UCSD-AML1 (cell line): ENCODE results near the gene MDM4.
A peak's percentile ranks its signal among the peaks of the same experiment; 100 is the strongest.
"Not testable (repeated sequence)": the region's sequence is repeated elsewhere in the genome, so short reads cannot be mapped to it uniquely, and the experiment has no call there.

ENCODE experiments used
- DNase-seq: peaks from one replicate; lab custom pipeline; 2025; ENCODE audit not compliant: unreplicated experiment; lab: John Stamatoyannopoulos, UW

MDM4 gene

DNA sequence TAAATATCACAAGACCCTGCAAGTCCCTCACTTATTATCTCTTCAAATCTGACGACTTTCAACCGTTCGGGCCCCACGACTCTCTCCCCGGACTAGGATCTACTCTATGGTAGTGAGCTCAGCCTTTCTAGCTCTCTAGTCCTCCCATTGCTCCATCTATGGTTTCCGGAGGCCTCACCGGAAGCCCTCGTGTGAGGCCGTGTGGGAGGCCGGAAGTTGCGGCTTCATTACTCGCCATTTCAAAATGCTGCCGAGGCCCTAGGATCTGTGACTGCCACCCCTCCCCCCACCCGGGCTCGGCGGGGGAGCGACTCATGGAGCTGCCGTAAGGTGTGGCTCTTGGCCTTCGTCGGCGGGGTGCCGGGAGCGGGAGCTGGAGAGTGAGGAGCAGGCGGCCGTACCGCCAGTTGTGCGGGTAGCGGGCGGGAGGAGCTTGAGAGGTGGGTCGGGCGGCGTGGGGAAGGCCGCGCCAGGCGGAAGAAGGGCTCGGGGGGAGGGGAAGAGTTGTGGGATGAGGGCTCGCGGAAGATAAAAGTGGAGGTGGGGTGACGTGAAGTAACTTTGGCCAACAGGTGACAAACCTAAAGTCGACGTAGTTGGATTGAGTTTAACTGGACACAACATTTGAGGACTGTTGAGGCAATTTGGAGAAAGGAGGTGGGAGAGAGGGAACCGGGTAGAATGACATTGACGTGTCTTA is at the start of gene MDM4:
MDM4 (plus strand) TSS at position 227 of the 700 bp plus-strand sequence. CDS start 9,113 bp downstream, outside the sequence.
- DNase-seq: peak; percentile 95

DNA sequence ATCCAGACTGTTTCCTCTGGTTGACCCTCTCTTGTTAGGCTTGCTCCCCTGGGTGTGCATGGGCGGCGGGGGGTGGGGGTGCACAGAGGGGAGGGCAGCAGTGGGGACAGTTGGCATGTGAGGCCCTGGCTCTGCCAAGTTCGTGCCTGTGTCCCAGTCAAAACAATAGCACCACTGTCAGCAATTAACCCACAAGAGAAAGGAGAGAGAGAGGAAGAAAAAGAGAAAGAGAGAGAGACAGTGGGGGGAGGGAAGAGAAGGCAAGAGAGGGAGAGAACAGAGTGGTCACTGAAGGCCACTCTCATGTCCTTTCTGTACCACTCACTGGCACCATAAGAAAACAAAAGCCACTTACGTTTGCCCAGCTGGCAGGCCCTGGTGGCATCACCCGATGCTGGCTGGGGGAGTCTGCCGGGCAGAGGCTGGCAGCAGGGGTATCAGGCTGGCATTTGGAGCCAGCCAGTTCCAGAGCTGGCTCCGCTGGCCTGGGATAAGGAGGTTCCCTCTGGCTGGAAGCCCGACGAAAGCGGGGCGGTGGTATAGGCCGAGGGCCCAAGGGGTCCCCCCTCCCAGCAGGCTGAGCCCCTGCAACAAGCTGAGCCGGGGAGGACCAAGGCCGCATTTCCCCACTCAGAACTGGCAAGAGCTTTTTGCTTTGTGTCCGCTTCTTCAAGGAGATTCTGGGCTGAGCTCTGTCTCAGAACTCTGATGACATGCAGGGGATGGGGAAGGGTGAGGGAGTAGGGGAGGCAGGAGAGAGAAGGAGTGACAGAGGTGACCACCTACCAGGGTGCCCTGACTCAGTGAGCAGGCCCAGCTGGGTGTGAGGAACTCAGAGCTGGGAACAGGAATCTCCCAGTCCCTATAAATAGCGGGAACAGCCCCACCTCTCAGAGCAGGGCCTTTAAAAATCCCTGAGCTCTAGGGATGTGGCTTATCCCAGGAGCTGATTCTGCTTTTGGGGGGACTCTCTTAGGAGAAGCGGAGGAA is 49.5 kb upstream of the MDM4 start:
- no peak for DNase-seq

GRCh38 chr1:204468206-204468605 is 48.0 kb upstream of the MDM4 start:
- DNase-seq: no peak

DNA sequence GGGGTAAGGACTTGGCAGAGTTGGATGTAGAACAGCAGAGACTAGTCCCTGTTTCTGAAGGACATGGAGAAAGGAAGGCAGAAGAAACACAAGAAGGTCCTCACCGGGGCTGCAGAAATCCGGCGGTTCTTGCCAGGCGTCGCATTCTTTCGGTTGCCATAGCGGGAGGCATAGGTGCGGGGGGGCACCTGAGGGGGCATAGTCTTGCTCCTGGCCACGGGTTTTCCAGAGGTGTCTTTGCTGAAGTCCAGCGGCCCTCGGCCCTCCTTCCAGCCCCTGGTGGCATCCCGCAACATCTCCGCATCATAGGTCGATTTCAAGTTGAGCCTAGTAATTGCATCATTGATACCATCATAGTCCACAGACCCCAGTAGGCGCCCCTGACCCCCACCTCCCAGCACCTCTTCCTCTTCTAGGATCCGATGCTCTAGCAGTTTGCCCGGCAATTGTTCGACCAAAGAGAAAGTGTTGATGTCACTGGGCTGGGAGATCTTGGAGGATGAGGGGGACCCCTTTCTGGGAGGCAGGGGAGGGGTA is 47.4 kb upstream of the MDM4 start:
- no peak for DNase-seq

DNA sequence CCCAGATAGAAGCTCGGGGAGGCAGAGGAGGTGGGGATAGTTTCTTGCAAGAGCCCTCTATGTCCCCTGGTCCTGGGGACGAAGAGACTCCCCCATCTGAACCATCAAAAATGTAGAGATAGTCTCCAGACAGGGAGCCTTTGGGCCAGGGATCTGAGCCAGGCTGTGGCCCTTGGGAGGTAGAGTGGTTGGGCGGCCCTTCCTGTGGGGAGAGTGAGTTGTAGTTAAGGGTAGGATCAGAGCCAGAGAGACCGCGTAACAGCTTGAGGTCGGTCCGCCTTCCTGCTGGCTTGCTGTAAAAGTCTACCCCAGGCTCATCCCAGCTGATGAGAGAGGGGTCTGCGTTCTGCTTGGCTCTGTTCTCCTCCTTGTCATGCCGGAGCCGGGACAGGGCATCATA is 46.9 kb upstream of the MDM4 start:
- DNase-seq: no peak

- DNase-seq: no peak
Measured at GRCh38 chr1:204471687-204472086, 44.5 kb upstream of the MDM4 start.

DNA sequence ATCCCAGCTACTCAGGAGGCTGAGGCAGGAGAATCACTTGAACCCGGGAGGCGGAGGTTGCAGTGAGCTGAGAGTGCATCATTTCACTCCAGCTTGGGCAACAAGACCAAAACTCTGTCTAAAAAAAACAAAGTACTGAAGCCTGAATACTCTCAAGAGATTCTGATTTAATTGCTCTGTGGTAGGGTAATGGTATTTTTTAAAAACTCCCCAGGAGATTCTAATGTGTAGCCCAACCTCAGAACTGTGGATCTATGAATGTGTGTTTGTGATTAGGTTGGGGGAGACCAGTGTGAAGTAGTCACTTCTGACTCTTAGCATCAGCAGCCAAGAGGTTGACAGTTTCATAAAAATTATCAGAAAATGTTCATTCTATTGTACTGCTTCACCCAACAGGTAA is 43.5 kb upstream of the MDM4 start:
- no peak for DNase-seq

DNA sequence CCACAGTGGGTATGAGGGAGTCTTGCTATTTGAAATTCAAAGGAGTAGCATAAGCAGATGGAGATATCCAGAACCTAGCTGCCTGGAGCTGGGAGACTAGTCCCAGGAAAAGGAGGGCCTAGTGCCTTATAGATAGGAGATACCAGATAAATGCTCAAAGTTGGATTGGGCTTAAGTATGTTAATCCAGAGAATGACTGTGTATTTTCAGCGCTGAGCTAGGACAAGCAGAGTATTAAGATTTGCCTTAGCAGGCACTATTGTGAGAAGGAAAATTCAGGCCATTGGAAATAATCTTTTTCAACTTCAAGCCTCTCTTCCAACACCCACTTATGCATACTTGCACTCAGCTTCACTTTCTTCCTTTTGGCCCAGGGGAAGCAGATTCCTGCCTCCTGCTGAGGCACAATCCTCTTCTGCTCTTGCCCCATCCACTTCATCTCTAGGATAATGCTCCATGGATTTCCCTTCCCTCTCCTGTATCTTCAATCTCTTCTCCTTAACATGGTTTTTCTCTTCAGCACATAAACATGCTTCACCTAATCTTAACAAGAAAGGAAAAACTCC is 42.7 kb upstream of the MDM4 start:
- DNase-seq: no peak

- peak; percentile 49 for DNase-seq
Measured at GRCh38 chr1:204475656-204476432, 40.4 kb upstream of the MDM4 start.

- no peak for DNase-seq
Measured at GRCh38 chr1:204476563-204476962, 39.6 kb upstream of the MDM4 start.

- DNase-seq: peak; percentile 25
Measured at GRCh38 chr1:204477036-204477740, 39.0 kb upstream of the MDM4 start.

GRCh38 chr1:204478172-204478899 is 37.9 kb upstream of the MDM4 start:
- DNase-seq: no peak

GRCh38 chr1:204478921-204479320 is 37.3 kb upstream of the MDM4 start:
- no peak for DNase-seq

- no peak for DNase-seq
Measured at GRCh38 chr1:204479387-204480136, 36.6 kb upstream of the MDM4 start.

GRCh38 chr1:204480515-204480914 is 35.7 kb upstream of the MDM4 start:
- DNase-seq: no peak

DNA sequence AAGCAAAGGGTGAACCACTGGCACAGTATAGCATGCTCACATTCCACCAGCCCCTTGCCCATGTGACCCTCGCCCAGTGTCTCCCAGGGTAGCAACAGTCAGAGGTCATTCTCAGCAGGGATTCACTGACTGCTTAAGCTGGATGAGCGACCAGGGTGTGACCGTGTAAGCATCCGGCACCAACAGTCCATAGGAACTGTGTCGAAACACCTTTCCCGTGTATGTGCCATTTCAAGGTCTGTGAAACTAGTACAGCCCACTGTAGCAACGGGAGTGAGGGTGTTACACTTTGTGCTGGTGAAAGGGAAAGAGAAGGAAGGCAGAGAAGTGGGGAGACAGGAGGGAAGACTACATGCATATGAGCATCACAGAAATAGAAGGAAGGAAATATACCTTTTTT is 32.4 kb upstream of the MDM4 start:
- DNase-seq: no peak

DNA sequence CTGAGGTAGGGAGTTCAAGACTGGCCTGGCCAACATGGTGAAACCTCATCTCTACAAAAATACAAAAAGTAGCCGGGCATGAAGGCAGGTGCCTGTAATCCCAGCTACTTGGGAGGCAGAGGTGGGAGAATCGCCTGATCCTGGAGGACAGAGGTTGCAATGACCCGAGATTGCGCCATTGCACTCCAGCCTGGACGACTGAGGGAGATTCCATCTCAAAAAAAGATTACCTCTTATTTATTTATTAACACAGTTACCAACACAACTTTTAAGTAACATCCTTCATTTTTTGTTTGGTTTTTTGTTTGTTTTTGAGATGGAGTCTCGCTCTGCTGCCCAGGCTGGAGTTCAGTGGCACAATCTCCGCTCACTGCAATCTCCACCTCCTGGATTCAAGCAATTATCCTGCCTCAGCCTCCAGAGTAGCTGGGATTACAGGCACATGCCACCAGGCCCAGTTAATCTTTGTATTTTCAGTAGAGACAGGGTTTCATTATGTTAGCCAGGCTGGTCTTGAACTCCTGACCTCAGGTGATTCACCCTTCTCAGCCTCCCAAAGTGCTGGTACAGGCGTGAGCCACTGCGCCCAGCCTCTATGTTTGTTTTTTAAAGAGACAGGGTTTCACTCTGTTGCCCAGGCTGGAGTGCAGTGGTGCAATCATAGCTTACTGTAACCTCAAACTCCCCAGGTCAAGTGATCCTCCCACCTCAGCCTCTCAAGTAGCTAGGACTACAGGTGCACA is 29.5 kb upstream of the MDM4 start:
- not testable (repeated sequence) for DNase-seq

GRCh38 chr1:204487256-204487615 is 29.0 kb upstream of the MDM4 start:
- no peak for DNase-seq
